GM12872 (cell line): Measurements from ENCODE around the gene NUDT16L1.

Experiments used
- CTCF ChIP-seq: IDR thresholded peaks from 3 replicates; pipeline ENCODE4 v1.5.1; 2011; ENCODE audit warnings: low read depth, mild to moderate bottlenecking, low read length, moderate library complexity; ENCODE audit not compliant: insufficient read depth

The NUDT16L1 gene

GRCh38 chr16:4726616-4727015 is 33.3 kb downstream of the NUDT16L1 start:
- no peak for TF ChIP-seq CTCF

GRCh38 chr16:4728676-4729075 is 35.3 kb downstream of the NUDT16L1 start:
- TF ChIP-seq CTCF, result no peak

GRCh38 chr16:4729876-4730275 is 36.5 kb downstream of the NUDT16L1 start:
- no peak for TF ChIP-seq CTCF

DNA sequence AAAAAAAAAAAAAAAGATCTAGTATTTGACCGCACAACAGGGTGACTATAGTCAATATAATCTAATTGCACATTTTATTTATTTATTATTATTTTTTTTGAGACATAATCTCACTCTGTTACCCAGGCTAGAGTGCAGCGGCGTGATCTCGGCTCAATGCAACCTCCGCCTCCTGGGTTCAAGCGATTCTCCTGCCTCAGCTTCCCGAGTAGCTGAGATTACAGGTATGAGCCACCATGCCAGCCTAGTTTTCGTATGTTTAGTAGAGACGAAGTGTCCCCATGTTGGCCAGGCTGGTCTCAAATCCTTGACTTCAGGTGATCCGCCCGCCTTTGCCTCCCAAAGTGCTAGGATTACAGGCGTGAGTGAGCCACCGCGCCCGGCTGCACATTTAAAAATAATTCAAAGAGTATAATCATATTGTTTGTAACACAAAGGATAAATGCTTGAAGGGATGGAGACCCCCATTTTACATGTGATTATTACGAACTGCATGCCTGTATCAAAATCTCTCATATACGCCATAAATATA is 39.9 kb downstream of the NUDT16L1 start:
- TF ChIP-seq CTCF, result no peak

- TF ChIP-seq CTCF, result no peak
Measured at GRCh38 chr16:4733747-4734062, 40.3 kb downstream of the NUDT16L1 start.

- TF ChIP-seq CTCF, result no peak
Measured at GRCh38 chr16:4734063-4734729, 40.8 kb downstream of the NUDT16L1 start, which contains the start of the genes ANKS3 and DNAAF8. TSS of gene ANKS3 (minus strand) at chr16:4734271. CDS start at chr16:4730149, 4,122 bp downstream. TSS of gene DNAAF8 (plus strand) at chr16:4734537. CDS start at chr16:4736515, 1,978 bp downstream.

GRCh38 chr16:4734730-4735535 is 41.6 kb downstream of the NUDT16L1 start:
- TF ChIP-seq CTCF, result no peak
